Measurements from ENCODE around the gene CFAP20. TPM values are rescaled to one million over a fixed set of nuclear protein-coding genes. Genes with fewer than 3 reads are reported as not detected.
A peak's percentile ranks its signal among the peaks of the same experiment; 100 is the strongest.

CFAP20 gene
- total RNA-seq, 6 donors from 2014 or later: 12.6 to 43.3 (median 26.4) TPM

- Histone ChIP-seq H3K4me3 (no peak overlapping the region), H3K4me1 (peaks cover 27 to 44% (median 38%) of the 10 kb centered on the region in 4 donors), H3K9me3 (no peaks in the 10 kb centered on the region), H3K36me3 (peaks cover 17 to 46% (median 19%) of the 10 kb centered on the region in 4 donors), H3K27ac (peak overlapping the region in 2 of 4 donors; percentile 46 to 76), H3K27me3 (no peaks in the 10 kb centered on the region)
- DNase-seq: no peak
- no peak for ATAC-seq (ENCODE audit: low FRiP score in 2 of 2)
- TF ChIP-seq CTCF (IDR thresholded peaks at IDR 0.05) (no peak), EP300 (IDR thresholded peaks at IDR 0.05) (peak in 1 of 4 donors; percentile 13), POLR2AphosphoS5 (IDR thresholded peaks at IDR 0.05) (no peak)
- WGBS, 2 donors: 50 to 61% methylated on average over 6 of the region's 6 CpGs
Observed at GRCh38 chr16:58116081-58116480, 13.1 kb downstream of the CFAP20 start.

DNA sequence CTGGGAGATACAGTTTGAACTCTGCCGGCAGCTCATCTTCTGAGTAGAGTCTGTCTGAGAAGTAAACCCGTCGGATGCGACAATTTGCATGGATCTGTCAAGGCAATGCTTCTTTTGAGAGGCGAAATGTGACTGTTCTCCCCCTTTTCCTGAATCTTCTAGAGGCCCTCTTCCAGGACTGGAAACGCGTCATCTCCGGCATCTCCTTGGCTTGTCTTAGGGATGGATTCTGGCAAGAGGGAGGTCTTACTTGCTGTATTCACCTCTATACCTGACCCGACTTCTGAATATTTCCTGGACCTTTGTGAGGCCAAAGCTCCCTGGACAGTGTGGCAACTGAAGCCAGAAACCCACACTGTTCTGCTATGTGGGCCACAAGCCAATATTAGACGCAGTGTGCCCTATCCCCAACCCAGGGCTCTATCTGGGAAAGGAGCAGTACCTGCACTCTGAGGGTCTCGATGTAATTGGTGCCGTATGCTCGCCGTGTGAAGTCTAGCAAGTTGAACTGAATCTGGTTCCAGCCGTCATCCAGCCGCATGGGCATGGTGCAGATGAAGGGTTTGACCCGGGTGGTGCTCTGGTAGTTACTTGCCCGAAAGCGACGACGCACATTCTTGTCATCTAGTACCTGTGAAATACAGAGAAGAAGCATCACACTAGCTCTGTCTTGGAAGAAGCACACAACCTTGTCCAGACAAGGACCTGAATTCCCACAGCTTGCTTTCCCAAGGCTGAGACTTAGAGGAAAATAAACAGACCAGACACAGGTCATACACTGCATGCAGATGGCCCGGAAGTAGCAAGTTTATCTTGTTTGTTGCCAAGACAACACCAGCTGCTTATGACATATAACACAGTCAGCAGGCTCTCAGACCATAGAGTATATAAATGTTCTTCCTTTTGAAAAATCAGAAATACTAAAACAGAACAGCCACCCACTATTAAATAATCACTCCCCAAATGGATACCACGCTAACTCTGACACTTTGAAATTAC is 14.1 kb downstream of the CFAP20 start:
- Histone ChIP-seq H3K4me3 (no peak overlapping the region), H3K27me3 (no peaks in the 10 kb centered on the region), H3K36me3 (peaks cover 17 to 46% (median 19%) of the 10 kb centered on the region in 4 donors), H3K4me1 (peaks cover 17 to 37% (median 30%) of the 10 kb centered on the region in 4 donors), H3K9me3 (no peaks in the 10 kb centered on the region), H3K27ac (peak overlapping the region; percentile 22 to 76 (median 60))
- WGBS, 2 donors: 60 to 70% methylated on average over 18 to 23 of the region's 23 CpGs
- DNase-seq (no peak), ATAC-seq (ENCODE audit: low FRiP score in 2 of 2) (no peak)
- TF ChIP-seq CTCF (IDR thresholded peaks at IDR 0.05): no peak
- peak in 1 of 4 donors; percentile 47 for TF ChIP-seq EP300 (IDR thresholded peaks at IDR 0.05)
- no peak for TF ChIP-seq POLR2A (IDR thresholded peaks at IDR 0.05)
- TF ChIP-seq POLR2AphosphoS5 (IDR thresholded peaks at IDR 0.05): peak; percentile 9 to 17

DNA sequence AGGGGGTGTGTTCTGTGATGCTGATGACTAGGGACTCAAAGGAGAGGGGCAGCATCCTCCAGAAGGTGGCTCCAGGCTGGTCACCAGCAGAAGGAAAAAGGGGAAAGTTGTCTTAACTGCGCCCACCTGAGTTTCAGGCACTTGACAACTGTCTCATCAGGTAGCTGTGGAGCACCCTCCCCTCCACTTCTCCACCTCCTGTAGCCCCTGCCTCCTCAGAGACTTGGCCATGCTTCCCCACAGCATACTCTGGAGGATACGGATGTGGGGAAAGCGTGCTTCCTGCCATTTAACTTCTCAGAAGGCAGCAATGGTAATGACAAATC is 17.9 kb downstream of the CFAP20 start:
- H3K9me3 ChIP-seq: no peaks in the 10 kb centered on the region
- ATAC-seq (ENCODE audit: low FRiP score in 2 of 2) (no peak), DNase-seq (no peak)
- no peak overlapping the region for H3K4me3 ChIP-seq
- H3K36me3 ChIP-seq: peaks cover 15 to 44% (median 19%) of the 10 kb centered on the region in 4 donors
- H3K27me3 ChIP-seq: no peaks in the 10 kb centered on the region
- H3K4me1 ChIP-seq: peaks cover 4 to 8% (median 4%) of the 10 kb centered on the region in 4 donors
- no peak overlapping the region for H3K27ac ChIP-seq
- WGBS, 2 donors: 73 to 76% methylated on average over 3 of the region's 3 CpGs
- TF ChIP-seq CTCF (IDR thresholded peaks at IDR 0.05): no peak
- TF ChIP-seq POLR2AphosphoS5 (IDR thresholded peaks at IDR 0.05): no peak
- no peak for TF ChIP-seq EP300 (IDR thresholded peaks at IDR 0.05)
- no peak for TF ChIP-seq POLR2A (IDR thresholded peaks at IDR 0.05)

DNA sequence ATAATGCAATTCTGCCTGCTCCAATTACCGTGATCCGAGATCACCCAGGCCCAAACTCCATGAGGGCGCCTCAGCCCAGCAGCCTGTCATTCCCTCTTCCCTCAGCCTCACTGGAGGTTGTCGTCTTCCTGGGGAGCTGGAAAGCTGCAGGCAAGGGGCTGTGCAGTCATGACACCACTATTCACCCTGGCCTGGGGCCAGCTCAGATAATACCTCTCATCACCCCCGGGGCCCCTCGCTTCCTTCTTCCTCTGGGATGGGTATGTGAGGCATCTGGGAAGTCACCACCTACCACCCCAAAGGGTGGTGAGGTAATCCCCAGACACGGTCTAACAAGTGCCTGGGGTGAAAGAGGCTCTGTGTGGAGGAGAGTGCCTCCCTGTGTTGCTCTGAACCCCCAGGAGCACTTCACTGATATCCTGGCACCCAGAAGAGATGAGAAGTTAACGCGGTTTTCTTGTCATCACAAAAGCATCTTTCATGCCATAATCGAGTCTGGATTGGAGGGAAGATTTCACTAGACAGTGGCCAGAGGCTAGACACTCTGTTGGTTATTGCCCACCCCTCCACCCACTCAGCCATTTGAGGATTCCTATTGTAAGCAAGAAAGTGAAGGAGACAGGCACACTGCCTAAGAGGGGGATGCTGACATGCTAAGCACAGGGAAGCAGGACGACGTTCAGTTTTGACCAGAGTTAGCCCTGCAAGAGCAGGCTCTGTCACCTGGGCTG is 18.4 kb downstream of the CFAP20 start:
- Histone ChIP-seq H3K27me3 (no peaks in the 10 kb centered on the region), H3K27ac (no peak overlapping the region), H3K9me3 (no peaks in the 10 kb centered on the region), H3K4me1 (peaks cover 4 to 5% (median 4%) of the 10 kb centered on the region in 4 donors), H3K4me3 (no peak overlapping the region), H3K36me3 (peaks cover 11 to 38% (median 19%) of the 10 kb centered on the region in 4 donors)
- no peak for DNase-seq
- no peak for TF ChIP-seq EP300 (IDR thresholded peaks at IDR 0.05)
- no peak for TF ChIP-seq CTCF (IDR thresholded peaks at IDR 0.05)
- TF ChIP-seq POLR2A (IDR thresholded peaks at IDR 0.05): no peak
- no peak for TF ChIP-seq POLR2AphosphoS5 (IDR thresholded peaks at IDR 0.05)
- ATAC-seq (ENCODE audit: low FRiP score in 2 of 2): peak in 1 of 2 donors; percentile 24
- WGBS, 2 donors: 55 to 61% methylated on average over 11 to 12 of the region's 12 CpGs
